GM12801 (cell line): Measurements from ENCODE around the gene TRPV6.

Experiments used
- CTCF ChIP-seq: IDR thresholded peaks from one replicate; pipeline ENCODE4 v1.5.1; 2011; ENCODE audit warnings: control low read depth; ENCODE audit not compliant: insufficient read length; ENCODE audit errors: extremely low read depth

TRPV6 gene

GRCh38 chr7:142890874-142891485 lies 5.4 kb upstream of the TRPV6 start:
- no peak for TF ChIP-seq CTCF

- TF ChIP-seq CTCF = no peak
These were observed 4.3 kb upstream of the TRPV6 start for GRCh38 chr7:142889816-142890215.

- TF ChIP-seq CTCF = no peak
These were observed 1.9 kb upstream of the TRPV6 start for GRCh38 chr7:142887282-142888015.

- no peak for TF ChIP-seq CTCF
These were observed 1.3 kb upstream of the TRPV6 start for GRCh38 chr7:142886866-142887265.

GRCh38 chr7:142884286-142884640 lies 1.3 kb downstream of the TRPV6 start:
- no peak for TF ChIP-seq CTCF

GRCh38 chr7:142883571-142884285 lies 1.8 kb downstream of the TRPV6 start:
- TF ChIP-seq CTCF = no peak

- TF ChIP-seq CTCF = no peak
These were observed 2.4 kb downstream of the TRPV6 start for GRCh38 chr7:142883145-142883544.
